A549 treated with DMSO at 1 μM for 4 hours (cell line): ENCODE measurements around the gene DNAH14. TPM values are rescaled to one million over a fixed set of nuclear protein-coding genes. Genes with fewer than 3 reads are reported as not detected.

Experiments
- total RNA-seq: library from RNA; stranded (reverse); fragments of 200-300 nt; extraction: Qiagen RNA extraction; gene quantifications from 5 replicates; pipeline ENCODE4 v1.2.3, GENCODE V29; 2022; ENCODE audit warnings: low read depth

Gene DNAH14
- total RNA-seq = 13.2 to 18.1 TPM (median 16.3 TPM) in 5 replicates

DNA sequence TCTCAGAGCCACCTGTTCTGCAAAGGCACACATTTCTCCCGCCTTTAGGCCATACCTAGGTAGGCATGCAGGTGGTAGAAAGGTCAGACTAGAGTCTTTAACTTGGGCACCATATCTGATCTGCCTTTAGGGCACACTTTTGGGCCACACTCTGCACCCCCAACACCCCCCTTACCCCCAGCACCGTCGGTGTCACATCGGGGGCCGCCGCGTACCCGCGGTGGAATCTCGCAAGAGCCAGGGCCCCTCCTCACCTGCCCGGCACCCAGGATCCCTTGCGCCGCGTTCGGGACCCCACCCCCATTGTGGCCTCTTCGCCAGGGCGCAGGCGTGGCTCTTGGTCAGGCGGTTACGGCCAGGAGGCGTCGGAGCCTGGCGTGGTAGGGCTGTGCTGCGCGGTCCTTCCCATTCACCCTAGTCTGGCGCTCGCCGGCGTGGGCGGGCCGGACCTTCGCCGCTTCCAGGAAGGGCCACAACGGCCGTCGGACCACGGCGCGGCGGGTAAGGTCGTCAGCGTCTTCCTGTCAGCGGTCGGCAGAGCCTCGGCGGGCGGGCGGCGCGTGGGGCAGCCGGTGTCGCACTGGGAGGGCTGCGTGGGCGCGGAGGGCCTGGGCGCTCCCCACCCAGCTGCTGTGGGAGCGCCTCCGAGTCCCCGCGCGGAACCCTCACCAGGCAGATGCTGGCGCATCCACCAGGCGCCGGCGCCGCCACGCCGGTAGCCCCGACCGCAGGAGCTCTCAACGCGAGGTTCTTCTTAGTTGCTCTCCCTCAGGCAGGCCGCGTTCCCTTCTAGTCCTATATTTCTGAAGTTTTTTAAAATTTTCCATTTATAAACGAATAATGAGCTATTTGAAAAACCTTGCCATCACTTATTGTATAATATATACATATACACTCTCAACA, at the start of gene DNAH14:
DNAH14 (plus strand) TSS at position 341 of the 903 bp plus-strand sequence. CDS start 23,028 bp downstream, outside the sequence.

DNA sequence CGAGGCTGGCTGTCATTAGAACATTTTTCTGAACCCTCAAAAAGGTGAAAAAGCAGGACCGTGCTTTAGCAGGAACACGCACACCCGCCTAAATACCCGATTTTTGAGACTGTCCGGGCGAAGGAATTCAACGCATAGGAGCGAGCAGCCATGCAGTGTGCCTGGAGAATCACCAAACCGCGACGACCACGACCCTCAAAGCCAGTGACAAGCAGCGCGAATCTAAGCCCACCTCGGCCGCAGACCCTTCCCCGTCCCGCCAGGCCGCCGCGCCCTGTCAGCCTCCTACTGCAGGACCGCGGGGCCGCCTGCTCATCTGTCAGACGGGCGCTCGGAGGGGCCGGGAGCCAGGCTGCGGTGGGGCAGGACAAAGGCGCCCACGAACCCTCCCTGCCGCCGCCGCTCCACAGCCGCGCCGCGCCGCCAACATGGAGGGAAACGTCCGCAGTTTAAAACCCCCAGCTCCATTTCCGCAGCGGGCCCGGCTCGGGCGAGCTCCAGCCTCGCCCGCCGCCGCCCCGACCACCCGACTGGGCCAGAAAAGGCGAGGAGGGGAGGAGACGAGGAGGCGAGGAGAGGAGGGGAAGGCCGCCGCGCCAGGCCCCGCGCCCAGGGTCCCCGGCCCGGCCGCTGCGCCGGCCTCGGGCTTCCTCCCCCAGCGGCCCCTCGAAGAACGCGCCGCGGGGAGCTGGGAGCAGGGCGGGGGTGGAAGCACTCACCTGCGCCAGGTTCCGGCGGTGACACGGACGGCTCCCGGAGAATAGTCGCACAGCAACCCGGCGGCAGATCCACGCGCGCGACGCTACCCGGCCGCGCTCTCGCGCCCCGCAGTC, 498.0 kb downstream of the DNAH14 start, which contains the start of gene LBR:
LBR (minus strand) TSS at position 804 of the 833 bp plus-strand sequence. CDS start 3,963 bp downstream, outside the sequence.

